Measurements from ENCODE around the gene PDAP1. TPM values are rescaled to one million over a fixed set of nuclear protein-coding genes. Genes with fewer than 3 reads are reported as not detected.

The PDAP1 gene
- total RNA-seq, 1 experiment from 2014 or later: 200 TPM

DNA sequence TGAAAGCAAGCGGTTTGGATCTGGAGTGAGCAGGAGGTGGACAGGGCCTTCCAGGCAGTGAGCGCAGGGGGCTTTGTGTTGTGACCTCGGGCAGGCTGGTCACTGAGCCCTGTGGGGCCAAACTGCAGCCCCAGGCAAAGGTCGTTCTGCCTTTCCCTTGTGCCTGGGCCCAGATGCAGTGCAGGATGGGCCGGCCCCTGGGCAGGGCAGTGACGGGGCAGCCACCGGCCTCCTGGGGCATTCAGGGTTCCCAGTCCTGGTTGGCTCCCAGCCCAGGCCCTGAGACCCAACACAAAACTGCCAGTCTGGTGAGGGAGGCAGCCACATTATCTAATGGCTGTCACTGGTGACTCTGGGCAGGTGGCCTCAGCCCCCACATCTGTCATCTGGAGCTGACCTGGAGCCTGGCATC lies 26.7 kb downstream of the PDAP1 start:
- ATAC-seq (no peak), DNase-seq (ENCODE audit: low read depth, low spot score) (no peak)
- Histone ChIP-seq H3K9me2 (ENCODE audit: insufficient read depth) (no peaks in the 10 kb centered on the region), H3K9me3 (ENCODE audit: control insufficient read depth in 1 of 2, insufficient read depth in 1 of 2, low read depth in 1 of 2, low read length in 2 of 2) (no peaks in the 10 kb centered on the region), H3K4me3 (replicated peaks in 1 of 2; ENCODE audit: low read depth in 1 of 2, low read length in 2 of 2) (no peak overlapping the region), H3K4me1 (ENCODE audit: control insufficient read depth in 1 of 2, insufficient read depth in 2 of 2, low read length in 2 of 2) (peaks cover 13 to 24% of the 10 kb centered on the region in 2 experiments; a peak in 3 of 4 replicates), H4K20me1 (ENCODE audit: insufficient read depth) (no peaks in the 10 kb centered on the region; the same call in 1 of the 2 replicates), H3K27me3 (ENCODE audit: insufficient read depth, low read length) (no peaks in the 10 kb centered on the region), H3K79me2 (ENCODE audit: insufficient read depth, low read length) (peaks cover 71% of the 10 kb centered on the region), H3K27ac (ENCODE audit: low read depth, low read length) (no peak overlapping the region), H2AFZ (ENCODE audit: low read depth, low read length, poor library complexity, severe bottlenecking) (no peak overlapping the region), H3K36me3 (ENCODE audit: control insufficient read depth in 1 of 2, insufficient read depth in 2 of 2, low read length in 2 of 2) (peaks cover 5 to 23% of the 10 kb centered on the region in 2 experiments; a peak in 2 of 4 replicates), H3K4me2 (ENCODE audit: low read length) (no peak overlapping the region), H3K9ac (ENCODE audit: low read length) (no peak overlapping the region)
- TF ChIP-seq SIN3A (IDR thresholded peaks at IDR 0.05; ENCODE audit: low read depth) (no peak), ZFX (IDR thresholded peaks at IDR 0.05) (no peak), ZNF274 (IDR thresholded peaks at IDR 0.05; ENCODE audit: low read depth, low read length) (no peak), ELF1 (IDR thresholded peaks at IDR 0.05; ENCODE audit: borderline replicate concordance, low read depth) (no peak), REST (IDR thresholded peaks at IDR 0.05; ENCODE audit: low read depth) (no peak), SP1 (IDR thresholded peaks at IDR 0.05; ENCODE audit: low read depth) (no peak), EZH2 (IDR thresholded peaks at IDR 0.05) (no peak)
- ChIA-PET POLR2A (no interaction called here), RAD21 (ENCODE audit: low non-redundant PET in 1 of 2, low total read pairs in 2 of 2, uncharacterized antibody in 2 of 2, unreplicated experiment in 2 of 2) (no interaction called here), CTCF (no interaction called here)
- intact Hi-C loops (cut with micrococcal nuclease): no loop called here
- BruUV-seq (replicated peaks): no TSS peak
